ENCODE measurements around the gene STX1A.
"Not testable (repeated sequence)": the region's sequence is repeated elsewhere in the genome, so short reads cannot be mapped to it uniquely, and the experiment has no call there.

The STX1A gene

DNA sequence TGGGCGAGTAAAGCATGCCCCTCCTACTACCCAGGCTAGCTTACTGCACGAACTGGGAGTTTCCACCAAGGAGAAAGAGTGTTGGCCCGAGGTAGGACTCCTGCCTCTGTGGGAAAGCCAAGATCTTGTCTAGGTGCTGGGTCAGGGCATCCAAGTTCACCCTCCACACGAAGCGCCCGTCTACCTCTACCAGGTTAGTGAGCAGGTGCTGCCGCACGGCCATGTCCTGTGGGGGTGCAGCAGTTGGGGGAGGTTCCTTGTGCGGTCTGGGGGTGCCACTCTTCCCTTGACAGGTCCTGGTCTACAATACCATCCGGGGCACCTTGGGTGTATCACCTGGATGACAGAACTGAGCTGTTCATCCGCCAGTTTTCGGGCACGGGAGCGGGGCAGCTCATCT is 17.4 kb upstream of the STX1A start:
- in situ Hi-C loops (cut with MboI; ENCODE audit: low sequenced_read_pairs), result no loop called here

DNA sequence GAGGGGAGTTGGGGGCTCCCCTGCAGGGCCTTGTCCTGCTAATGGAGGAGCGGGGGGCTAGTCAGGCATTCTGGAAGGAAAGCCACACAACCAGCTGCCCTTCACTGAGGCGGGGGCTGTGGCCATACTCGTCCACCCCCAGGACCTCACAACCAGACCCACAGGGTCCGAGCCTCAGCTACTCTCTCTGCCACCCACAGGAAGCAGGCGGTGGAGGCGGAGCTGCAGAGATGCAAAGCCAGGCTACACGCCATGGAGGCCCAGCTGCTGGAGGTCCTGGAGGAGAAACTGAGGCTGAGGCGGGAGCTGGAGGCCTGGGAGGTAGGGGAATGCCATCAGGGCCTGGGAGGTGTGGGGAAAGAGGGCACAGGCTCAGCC is 16.0 kb upstream of the STX1A start:
- in situ Hi-C loops (cut with MboI; ENCODE audit: low sequenced_read_pairs), result no loop called here

GRCh38 chr7:73734619-73735527 is 15.4 kb upstream of the STX1A start:
- in situ Hi-C loops (cut with MboI; ENCODE audit: low sequenced_read_pairs), result no loop called here

GRCh38 chr7:73732397-73732796 is 12.9 kb upstream of the STX1A start:
- in situ Hi-C loops (cut with MboI; ENCODE audit: low sequenced_read_pairs), result no loop called here

DNA sequence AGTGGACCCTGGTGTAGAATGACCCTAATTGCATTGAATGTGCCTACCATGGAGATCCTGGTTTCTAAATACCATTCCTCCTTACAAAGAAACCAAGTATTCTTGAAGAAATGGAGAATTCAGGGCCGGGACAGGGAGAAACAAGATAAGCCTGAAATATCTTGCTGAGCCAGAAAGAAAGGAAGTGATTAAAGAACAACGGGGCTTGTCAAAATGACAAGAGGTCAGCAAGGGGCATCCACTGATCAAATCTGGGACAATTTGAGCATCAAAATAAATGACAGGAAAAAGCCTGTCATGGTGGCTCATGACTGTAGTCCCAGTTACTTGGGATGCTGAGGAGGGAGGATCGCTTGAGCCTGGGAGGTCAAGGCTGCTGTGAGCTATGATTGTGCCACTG is 11.0 kb upstream of the STX1A start:
- in situ Hi-C loops (cut with MboI; ENCODE audit: low sequenced_read_pairs), result no loop called here

GRCh38 chr7:73728551-73728950 is 9.1 kb upstream of the STX1A start:
- in situ Hi-C loops (cut with MboI; ENCODE audit: low sequenced_read_pairs), result no loop called here

DNA sequence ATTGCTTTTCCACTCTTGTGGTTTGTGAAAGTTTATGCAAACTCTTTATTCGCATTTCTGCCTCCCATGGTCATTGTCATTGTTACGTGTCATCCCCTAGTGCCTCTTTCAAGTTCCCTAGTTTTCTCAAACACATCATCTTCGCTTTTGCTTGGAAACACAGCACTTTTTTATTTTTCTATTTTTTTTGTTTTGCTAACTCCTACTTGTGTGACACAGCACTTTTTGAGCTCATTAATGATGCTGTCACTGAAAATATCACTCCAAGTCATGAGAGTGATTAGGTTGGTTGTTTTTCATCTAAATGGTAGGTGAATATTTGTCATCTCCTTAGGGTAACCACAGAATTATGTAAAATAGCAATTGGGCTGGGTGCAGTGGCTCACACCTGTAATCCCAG is 8.5 kb upstream of the STX1A start:
- in situ Hi-C loops (cut with MboI; ENCODE audit: low sequenced_read_pairs), result no loop called here

DNA sequence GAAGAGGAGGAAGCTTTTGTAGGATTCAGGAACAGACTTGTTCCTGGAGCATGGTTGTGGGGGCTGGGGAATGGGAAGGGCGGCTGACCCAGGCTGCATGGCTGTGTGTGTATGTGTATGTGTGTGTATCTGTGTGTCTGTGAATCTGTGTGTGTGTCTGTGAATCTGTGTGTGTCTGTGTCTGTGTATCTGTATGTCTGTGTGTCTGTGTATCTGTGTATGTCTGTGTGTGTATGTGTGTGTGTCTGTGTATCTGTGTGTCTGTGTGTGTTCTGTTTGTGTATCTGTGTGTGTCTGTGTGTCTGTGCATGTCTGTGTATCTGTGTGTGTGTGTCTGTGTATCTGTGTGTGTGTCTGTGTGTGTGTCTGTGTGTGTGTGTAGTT is 6.6 kb upstream of the STX1A start:
- in situ Hi-C loops (cut with MboI; ENCODE audit: low sequenced_read_pairs), result no loop called here

DNA sequence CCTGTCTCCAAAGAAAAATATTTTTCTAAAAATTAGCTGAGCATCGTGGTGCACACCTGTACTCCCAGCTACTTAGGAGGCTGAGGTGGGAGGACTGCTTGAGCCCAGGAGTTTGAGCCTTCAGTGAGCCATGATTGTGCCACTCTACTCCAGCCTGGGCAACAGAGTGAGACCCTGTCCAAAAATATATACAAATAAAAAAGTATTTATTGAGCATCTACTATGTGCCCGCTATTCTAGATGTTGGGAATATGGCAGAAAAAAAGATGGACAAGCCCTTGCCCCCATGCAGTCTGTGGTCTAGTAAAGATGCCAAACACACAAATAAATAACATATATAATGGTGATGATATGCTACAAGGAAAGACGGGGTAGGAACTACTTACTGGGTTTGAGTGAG is 4.3 kb upstream of the STX1A start:
- in situ Hi-C loops (cut with MboI; ENCODE audit: low sequenced_read_pairs), result no loop called here

DNA sequence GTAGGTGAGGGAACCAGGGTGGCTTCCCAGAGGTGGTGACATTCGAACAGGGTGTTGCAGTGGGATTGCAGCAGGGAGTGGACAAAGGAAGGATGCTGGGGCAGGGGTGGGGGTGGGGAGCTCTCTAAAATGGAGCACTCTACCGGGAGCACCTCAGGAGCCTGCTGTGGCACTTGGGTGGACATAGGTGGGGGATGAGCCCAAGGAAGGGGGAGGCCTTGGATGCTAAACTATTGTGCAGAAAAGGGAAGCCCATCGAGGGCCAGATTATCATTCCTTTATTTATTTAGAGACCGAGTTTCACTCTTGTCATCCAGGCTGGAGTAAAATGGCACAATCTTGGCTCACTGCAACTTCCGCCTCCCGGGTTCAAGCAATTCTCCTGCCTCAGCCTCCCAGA is 3.3 kb upstream of the STX1A start:
- in situ Hi-C loops (cut with MboI; ENCODE audit: low sequenced_read_pairs), result no loop called here

DNA sequence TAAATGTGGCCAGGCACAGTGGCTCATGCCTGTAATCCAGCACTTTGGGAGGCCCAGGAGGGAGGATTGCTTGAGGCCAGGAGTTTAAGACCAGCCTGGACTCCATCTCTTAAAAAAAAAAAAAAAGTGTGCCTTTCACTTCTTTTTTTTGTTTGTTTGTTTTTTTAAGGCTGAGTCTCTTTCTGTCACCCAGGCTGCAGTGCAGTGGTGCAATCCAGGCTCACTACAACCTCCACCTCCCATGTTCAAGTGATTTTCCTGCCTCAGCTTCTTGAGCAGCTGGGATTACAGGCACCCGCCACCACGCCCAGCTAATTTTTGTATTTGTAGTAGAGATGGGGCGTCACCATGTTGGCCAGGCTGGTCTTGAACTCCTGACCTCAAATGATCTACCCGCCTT is 2.7 kb upstream of the STX1A start:
- in situ Hi-C loops (cut with MboI; ENCODE audit: low sequenced_read_pairs), result not testable (repeated sequence)

GRCh38 chr7:73721377-73721817 is 1.9 kb upstream of the STX1A start:
- in situ Hi-C loops (cut with MboI; ENCODE audit: low sequenced_read_pairs), result no loop called here

DNA sequence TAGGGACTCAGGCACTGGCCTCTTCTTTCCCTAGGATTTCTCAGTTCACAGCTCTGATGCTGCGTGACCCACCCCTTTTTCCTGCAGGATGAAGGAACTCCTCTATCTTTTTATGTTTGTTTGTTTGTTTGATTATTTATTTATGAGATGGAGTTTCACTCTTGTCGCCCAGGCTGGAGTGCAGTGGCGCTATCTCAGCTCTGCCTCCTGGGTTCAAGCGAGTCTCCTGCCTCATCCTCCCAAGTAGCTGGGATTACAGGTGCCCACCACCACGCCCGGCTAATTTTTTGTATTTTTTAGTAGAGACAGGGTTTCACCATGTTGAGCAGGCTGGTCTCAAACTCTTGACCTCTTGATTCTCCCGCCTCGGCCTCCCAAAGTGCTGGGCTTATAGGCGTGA is 974 bp upstream of the STX1A start:
- in situ Hi-C loops (cut with MboI; ENCODE audit: low sequenced_read_pairs), result not testable (repeated sequence)

GRCh38 chr7:73719806-73720169 is 319 bp upstream of the STX1A start:
- in situ Hi-C loops (cut with MboI; ENCODE audit: low sequenced_read_pairs), result loop anchor here (10.0 kb wide), 1 partner anchor 115 kb away; no protein-coding TSS in a partner anchor

DNA sequence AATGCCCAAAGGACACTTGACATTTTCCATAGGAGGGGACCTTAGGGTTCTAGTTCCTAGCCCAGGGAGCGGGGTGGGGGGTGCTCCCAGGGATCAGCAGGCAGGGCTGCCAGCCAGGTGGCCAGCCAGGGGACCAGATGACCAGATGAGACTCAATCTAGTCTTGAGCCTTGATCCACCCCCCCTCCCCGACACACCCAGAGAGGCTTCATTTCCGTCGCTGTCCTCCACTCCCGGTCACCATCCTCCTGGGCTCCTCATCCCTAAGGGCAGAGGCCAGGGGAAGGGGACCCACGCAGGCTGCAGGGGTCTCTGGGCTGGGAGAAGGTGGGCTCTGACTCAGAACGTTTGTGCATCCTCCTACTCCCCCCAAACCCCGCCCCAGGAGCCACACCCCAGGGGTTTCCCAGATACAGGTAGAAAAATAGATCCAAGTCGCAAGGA is 1.0 kb downstream of the STX1A start:
- in situ Hi-C loops (cut with MboI; ENCODE audit: low sequenced_read_pairs), result loop anchor here (10.0 kb wide), 1 partner anchor 114 kb away; no protein-coding TSS in a partner anchor

DNA sequence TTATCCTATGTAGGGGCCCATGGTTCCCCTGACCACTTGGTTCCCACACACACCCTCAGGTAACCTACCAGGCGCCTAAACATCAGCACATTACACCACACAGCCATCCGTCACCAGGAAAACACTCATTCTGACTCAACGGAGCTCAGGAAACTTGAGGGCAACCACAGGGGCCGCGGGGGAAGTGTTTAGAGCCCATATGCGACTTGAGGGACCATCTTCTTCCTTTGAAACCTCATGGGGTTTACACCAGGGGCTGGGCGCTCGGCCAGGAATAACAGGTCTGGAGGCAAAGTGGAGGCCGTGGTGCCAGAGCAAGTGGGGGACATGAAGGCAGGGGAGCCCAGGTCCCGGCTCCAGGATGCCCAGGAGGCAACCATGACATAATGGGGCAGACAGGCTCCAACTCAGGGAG is 1.5 kb downstream of the STX1A start:
- in situ Hi-C loops (cut with MboI; ENCODE audit: low sequenced_read_pairs), result loop anchor here (10.0 kb wide), 1 partner anchor 113 kb away; no protein-coding TSS in a partner anchor

DNA sequence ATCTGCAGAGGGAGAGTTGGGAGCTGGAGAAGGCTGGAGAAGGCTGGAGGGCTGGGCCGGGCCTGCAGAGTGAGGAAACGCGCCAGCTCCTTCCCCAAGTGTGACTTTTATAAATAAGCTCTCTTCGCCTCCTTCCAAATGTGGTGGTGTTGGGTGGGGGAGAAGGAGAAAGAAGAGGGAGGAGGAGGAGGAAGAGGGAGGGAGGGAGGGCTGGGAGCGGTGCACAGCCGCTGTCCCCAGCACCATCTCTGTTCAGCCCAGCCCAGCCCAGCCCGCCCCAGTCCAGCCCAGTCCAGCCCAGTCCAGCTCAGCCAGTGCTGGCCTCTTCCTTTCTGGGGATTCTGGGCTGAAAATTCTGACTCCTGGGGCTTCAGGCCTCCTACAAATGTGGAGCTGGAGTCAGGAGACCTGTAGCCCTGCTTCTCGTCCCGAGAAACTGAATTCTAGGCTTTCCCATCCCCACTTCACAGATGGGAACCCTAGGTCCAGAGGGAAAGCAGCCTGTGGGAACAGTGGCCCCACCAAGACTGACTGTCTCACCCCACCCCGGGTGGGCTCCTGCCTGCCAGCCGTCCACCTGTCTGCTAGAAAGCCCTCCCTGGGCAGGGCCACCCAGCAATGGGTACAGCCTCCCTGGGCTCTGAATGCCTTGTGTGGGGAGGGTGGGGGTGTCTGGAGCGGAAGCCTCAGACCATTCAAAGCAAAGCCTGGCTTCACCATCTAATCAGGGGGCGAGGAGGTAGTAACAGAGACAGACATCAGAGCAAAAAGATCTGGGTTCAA is 2.3 kb downstream of the STX1A start:
- in situ Hi-C loops (cut with MboI; ENCODE audit: low sequenced_read_pairs), result loop anchor here (10.0 kb wide), 1 partner anchor 112 kb away; no protein-coding TSS in a partner anchor

DNA sequence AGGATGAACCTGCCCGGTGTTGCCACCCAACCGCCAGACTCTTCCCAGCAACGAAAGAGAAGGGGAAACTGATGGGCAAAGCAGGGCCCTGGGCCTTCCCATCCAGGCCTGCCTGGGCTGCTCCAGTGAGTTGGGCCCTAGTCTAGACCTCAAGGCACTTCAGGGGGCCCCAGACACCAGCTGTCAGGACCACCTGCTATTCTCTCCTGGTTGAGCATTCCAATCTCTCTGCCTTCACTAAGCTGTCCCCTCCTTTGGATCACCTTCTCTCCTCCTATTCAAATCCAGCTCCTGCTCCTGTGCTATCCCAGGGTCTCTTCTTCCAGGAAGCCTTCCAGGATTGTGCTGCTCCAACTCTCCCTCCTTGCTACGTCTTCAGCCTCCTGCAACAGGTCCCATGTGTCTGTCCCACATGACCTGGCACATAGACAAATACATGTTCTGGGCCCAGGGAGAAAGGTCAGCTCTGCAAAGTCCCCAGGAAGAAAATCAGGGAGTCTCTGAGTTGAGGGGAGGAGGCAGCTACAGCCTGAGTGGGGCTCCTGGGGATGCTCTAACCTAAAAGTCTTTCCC is 3.1 kb downstream of the STX1A start:
- in situ Hi-C loops (cut with MboI; ENCODE audit: low sequenced_read_pairs), result loop anchor here (10.0 kb wide), 1 partner anchor 112 kb away; no protein-coding TSS in a partner anchor

DNA sequence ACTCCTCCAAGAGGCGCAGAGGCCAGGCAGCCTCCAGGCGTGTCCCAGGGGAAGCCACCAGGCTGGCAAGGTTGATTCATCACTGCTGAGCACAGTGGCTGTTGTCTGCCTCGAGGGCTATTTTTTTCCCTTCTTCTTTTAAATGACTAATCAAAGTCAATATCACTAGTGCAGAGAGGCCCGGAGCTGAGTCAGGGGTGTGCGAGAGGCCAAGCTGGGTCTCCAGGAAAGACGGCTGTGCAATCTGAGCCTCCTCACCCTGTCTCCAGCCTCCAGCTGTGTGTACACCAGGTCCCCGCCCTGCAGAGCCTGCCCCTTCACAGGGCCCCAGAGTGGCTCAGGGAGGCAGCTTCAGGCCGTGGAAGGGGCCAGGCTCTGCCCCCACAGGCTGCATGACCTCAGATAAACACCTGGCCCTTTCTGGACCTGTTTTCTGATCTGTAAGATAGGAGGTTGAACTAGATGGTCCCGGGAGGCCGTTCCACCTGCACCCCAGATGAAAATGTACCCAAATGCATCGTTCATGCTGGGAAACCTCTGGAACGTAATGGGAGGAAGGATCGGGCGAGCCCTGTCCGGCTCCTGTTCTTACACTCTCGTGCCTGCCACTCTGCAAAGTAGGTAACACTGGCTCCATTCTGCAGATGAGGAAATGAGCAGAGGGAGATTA is 3.7 kb downstream of the STX1A start:
- in situ Hi-C loops (cut with MboI; ENCODE audit: low sequenced_read_pairs), result loop anchor here (10.0 kb wide), 1 partner anchor 111 kb away; no protein-coding TSS in a partner anchor

DNA sequence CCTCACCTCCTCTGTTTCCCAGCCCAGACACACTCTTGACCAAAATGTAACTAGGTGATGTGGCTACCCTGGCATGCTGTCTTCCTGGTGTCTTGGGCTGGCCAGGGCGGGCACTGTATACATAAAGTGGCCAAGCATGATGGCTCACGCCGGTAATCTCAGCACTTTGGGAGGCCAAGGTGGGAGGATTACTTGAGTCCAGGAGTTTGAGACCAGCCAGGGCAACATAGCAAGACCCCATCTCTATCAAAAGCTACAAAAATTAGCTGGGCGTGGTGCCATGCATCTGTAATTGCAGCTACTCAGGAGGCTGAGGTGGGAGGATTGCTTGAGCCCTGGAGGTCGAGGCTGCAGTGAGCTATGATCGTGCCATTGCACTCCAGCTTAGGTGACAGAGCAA is 6.2 kb downstream of the STX1A start:
- in situ Hi-C loops (cut with MboI; ENCODE audit: low sequenced_read_pairs), result loop anchor here (10.0 kb wide), 1 partner anchor 109 kb away; no protein-coding TSS in a partner anchor

DNA sequence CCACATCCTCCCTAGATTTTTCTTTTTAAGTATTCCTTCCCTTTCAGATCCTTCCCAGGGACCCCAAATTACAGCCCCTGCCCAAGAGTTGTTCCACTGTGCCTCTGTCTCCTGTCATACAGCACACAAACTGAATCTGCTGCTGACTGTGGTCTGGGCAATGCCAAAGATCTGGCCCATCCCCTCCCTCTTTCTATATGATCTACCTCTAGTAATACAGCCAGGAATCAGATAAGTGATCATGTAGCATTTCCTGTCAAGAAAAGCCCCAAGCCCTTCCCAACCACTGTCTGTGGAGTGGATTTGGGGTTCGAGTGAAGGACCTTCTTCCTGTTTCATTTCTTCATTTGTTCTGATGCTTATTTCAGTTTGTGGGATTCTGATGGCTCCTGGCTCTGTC is 6.7 kb downstream of the STX1A start:
- in situ Hi-C loops (cut with MboI; ENCODE audit: low sequenced_read_pairs), result loop anchor here (10.0 kb wide), 1 partner anchor 108 kb away; no protein-coding TSS in a partner anchor
